ENCODE results near the gene UTP15. TPM values are rescaled to one million over a fixed set of nuclear protein-coding genes. Genes with fewer than 3 reads are reported as not detected.

Gene UTP15, protein sequence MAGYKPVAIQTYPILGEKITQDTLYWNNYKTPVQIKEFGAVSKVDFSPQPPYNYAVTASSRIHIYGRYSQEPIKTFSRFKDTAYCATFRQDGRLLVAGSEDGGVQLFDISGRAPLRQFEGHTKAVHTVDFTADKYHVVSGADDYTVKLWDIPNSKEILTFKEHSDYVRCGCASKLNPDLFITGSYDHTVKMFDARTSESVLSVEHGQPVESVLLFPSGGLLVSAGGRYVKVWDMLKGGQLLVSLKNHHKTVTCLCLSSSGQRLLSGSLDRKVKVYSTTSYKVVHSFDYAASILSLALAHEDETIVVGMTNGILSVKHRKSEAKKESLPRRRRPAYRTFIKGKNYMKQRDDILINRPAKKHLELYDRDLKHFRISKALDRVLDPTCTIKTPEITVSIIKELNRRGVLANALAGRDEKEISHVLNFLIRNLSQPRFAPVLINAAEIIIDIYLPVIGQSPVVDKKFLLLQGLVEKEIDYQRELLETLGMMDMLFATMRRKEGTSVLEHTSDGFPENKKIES
- total RNA-seq (2013), result 17.4 TPM
- 1 to 10 TPM; 2.8 to 8.6 (median 2.8) TPM for polyA plus RNA-seq
- polyA minus RNA-seq, result 12.7 and 25.1 TPM in 2 replicates
- total RNA-seq, result 2.8 to 17.3 (median 12.4) reads per million in 11 experiments

- Histone ChIP-seq H3K79me2 (ENCODE audit: insufficient read depth, low read length) (peaks cover 41% of the 10 kb centered on the region), H2AFZ (ENCODE audit: insufficient read depth, low read depth, low read length, poor library complexity, severe bottlenecking) (peak within 1 kb of the TSS; percentile 95), H4K20me1 (ENCODE audit: insufficient read depth, low read length) (no peaks in the 10 kb centered on the region), H3K4me3 (replicated peaks in 1 of 3; ENCODE audit: low read depth in 2 of 3, low read length in 3 of 3) (peak within 1 kb of the TSS; percentile 78 to 96 (median 92)), H3K27me3 (ENCODE audit: control insufficient read depth in 2 of 2, insufficient read depth in 2 of 2, low read length in 2 of 2) (no peaks in the 10 kb centered on the region), H3K4me2 (replicated peaks; ENCODE audit: extremely low read depth, low read length, poor library complexity, severe bottlenecking) (peak within 1 kb of the TSS; percentile 94), H3K4me1 (ENCODE audit: control insufficient read depth in 1 of 2, insufficient read depth in 2 of 2, low read length in 2 of 2) (peaks cover 19 to 21% of the 10 kb centered on the region in 2 donors), H3K9me3 (replicated peaks in 1 of 2; ENCODE audit: control insufficient read depth in 1 of 2, insufficient read depth in 1 of 2, low read length in 2 of 2) (no peaks in the 10 kb centered on the region), H3K9ac (ENCODE audit: insufficient read depth, low read length, poor library complexity, severe bottlenecking) (peak within 1 kb of the TSS; percentile 91), H3K36me3 (replicated peaks in 1 of 2; ENCODE audit: control insufficient read depth in 1 of 2, insufficient read depth in 2 of 2, low read length in 2 of 2) (peaks cover 23 to 44% of the 10 kb centered on the region in 2 donors), H3K27ac (ENCODE audit: low read depth in 1 of 2, low read length in 2 of 2) (peak within 1 kb of the TSS; percentile 87 to 98)
- no peaks in the 10 kb centered on the region for H3K9me3 Mint-ChIP-seq
- DNase-seq, result peak; percentile 96 to 99 (median 98)
- intact Hi-C loops (cut with micrococcal nuclease), result loop anchor here (2.0 to 5.0 kb wide), 2 partner anchors 68 to 1201 kb away; partner anchors contain the start of genes BTF3 (in 1 of the 2), GFM2 (in 1 of the 2) and NSA2 (in 1 of the 2)
- peak within 1 kb of the TSS; percentile 98 to 100 (median 99) for H3K27ac Mint-ChIP-seq
- peaks cover 30 to 32% of the 10 kb centered on the region in 2 donors for H3K36me3 Mint-ChIP-seq
- H3K4me1 Mint-ChIP-seq, result peaks cover 18% of the 10 kb centered on the region
- under 1% methylated on average over 57 of the region's 62 CpGs for WGBS (ENCODE audit: insufficient coverage)
- peaks cover 0 to 1% (median 0%) of the 10 kb centered on the region in 3 donors for H3K27me3 Mint-ChIP-seq (ENCODE audit: low read depth in 3 of 3)
- no peak for TF ChIP-seq CTCF (IDR thresholded peaks at IDR 0.05)
- peak within 1 kb of the TSS; percentile 91 to 99 for H3K4me3 Mint-ChIP-seq
These were observed at the start of gene UTP15, which contains the start of gene ANKRA2 for GRCh38 chr5:73565139-73565968. Gene UTP15 (plus strand): TSS chr5:73565743. CDS start chr5:73567345, 1,602 bp downstream. Gene ANKRA2 (minus strand): TSS chr5:73565639. CDS start chr5:73562881, 2,758 bp downstream.

Measured in CD14-positive monocyte (primary cell).